GM18502 (cell line): ENCODE data around the gene FCRL5.
"Not testable (repeated sequence)": the region's sequence is repeated elsewhere in the genome, so short reads cannot be mapped to it uniquely, and the experiment has no call there.

Source experiments
- ATAC-seq: cut with Tn5 transposase; IDR thresholded peaks from one replicate; pipeline ENCODE4 v1.9.1; 2021; ENCODE audit warnings: mild to moderate bottlenecking; ENCODE audit not compliant: unreplicated experiment, poor library complexity

The FCRL5 gene

GRCh38 chr1:157494093-157494492 lies 58.2 kb downstream of the FCRL5 start:
- ATAC-seq = no peak

- no peak for ATAC-seq
Observed at GRCh38 chr1:157490467-157491165, 61.7 kb downstream of the FCRL5 start.

GRCh38 chr1:157488156-157488555 lies 64.2 kb downstream of the FCRL5 start:
- ATAC-seq = no peak

- ATAC-seq = no peak
Observed at GRCh38 chr1:157487504-157487903, 64.8 kb downstream of the FCRL5 start.

GRCh38 chr1:157487096-157487495 lies 65.2 kb downstream of the FCRL5 start:
- no peak for ATAC-seq

GRCh38 chr1:157486400-157486799 lies 65.9 kb downstream of the FCRL5 start:
- ATAC-seq = not testable (repeated sequence)

GRCh38 chr1:157485793-157486192 lies 66.5 kb downstream of the FCRL5 start:
- no peak for ATAC-seq

GRCh38 chr1:157484573-157484972 lies 67.7 kb downstream of the FCRL5 start:
- no peak for ATAC-seq

GRCh38 chr1:157483635-157484034 lies 68.7 kb downstream of the FCRL5 start:
- no peak for ATAC-seq

GRCh38 chr1:157482717-157483116 lies 69.6 kb downstream of the FCRL5 start:
- ATAC-seq = no peak

- ATAC-seq = no peak
Observed at GRCh38 chr1:157482174-157482573, 70.1 kb downstream of the FCRL5 start.

GRCh38 chr1:157478030-157478429 lies 74.3 kb downstream of the FCRL5 start:
- ATAC-seq = no peak

GRCh38 chr1:157477419-157477818 lies 74.9 kb downstream of the FCRL5 start:
- no peak for ATAC-seq

GRCh38 chr1:157472959-157473358 lies 79.4 kb downstream of the FCRL5 start:
- ATAC-seq = no peak

- ATAC-seq = no peak
Observed at GRCh38 chr1:157472056-157472701, 80.1 kb downstream of the FCRL5 start.

GRCh38 chr1:157471531-157471930 lies 80.8 kb downstream of the FCRL5 start:
- ATAC-seq = no peak

- ATAC-seq = no peak
Observed at GRCh38 chr1:157469752-157470675, 82.3 kb downstream of the FCRL5 start.

GRCh38 chr1:157469300-157469699 lies 83.0 kb downstream of the FCRL5 start:
- ATAC-seq = no peak

- no peak for ATAC-seq
Observed at GRCh38 chr1:157466011-157466410, 86.3 kb downstream of the FCRL5 start.
